ENCODE data around the gene DENND4B. TPM values are rescaled to one million over a fixed set of nuclear protein-coding genes. Genes with fewer than 3 reads are reported as not detected.

DENND4B gene
- total RNA-seq, 1 experiment from 2014 or later = 41.3 TPM

- Histone ChIP-seq H3K4me1 (replicated peaks; ENCODE audit: insufficient read depth) (peaks cover 29% of the 10 kb centered on the region), H3K4me2 (peak within 1 kb of the TSS; percentile 87), H2AFZ (peak within 1 kb of the TSS; percentile 84), H3K9me2 (ENCODE audit: insufficient read depth) (no peaks in the 10 kb centered on the region), H3K79me2 (ENCODE audit: low read depth) (peaks cover 75% of the 10 kb centered on the region), H3K4me3 (peak within 1 kb of the TSS; percentile 67), H3F3A (ENCODE audit: insufficient read depth, low read depth) (peaks cover 36% of the 10 kb centered on the region), H3K36me3 (ENCODE audit: low read depth) (peaks cover 4% of the 10 kb centered on the region; the same call in 1 of the 2 replicates), H3K27me3 (ENCODE audit: insufficient read depth, low read depth) (no peaks in the 10 kb centered on the region), H4K20me1 (ENCODE audit: insufficient read depth) (peaks cover 28% of the 10 kb centered on the region), H3K9me3 (ENCODE audit: insufficient read depth, low read depth) (no peaks in the 10 kb centered on the region), H3K27ac (peak within 1 kb of the TSS; percentile 28)
- ChIA-PET CTCF (interaction anchor here (1.7 kb wide), 1 partner anchor 11 kb away, joined by 4 read pairs; the partner anchor contains the start of gene DENND4B), POLR2A (ENCODE audit: unreplicated experiment) (interaction anchor here (0.6 to 0.8 kb wide), 4 partner anchors 19 to 1015 kb away, joined by 3 to 6 read pairs (median 4); partner anchors contain the start of gene JTB)
- peak; percentile 94 to 96 for DNase-seq
- intact Hi-C loops (cut with micrococcal nuclease; ENCODE audit: unreplicated experiment) = loop anchor here (1.0 kb wide), 1 partner anchor 35 kb away; no protein-coding TSS in a partner anchor
- no TSS peak for BruUV-seq (replicated peaks)
- TF ChIP-seq EZH2 (IDR thresholded peaks at IDR 0.05; ENCODE audit: low read depth) (no peak), CTCF (conservative IDR thresholded peaks at IDR 0.05) (no peak)
Observed at GRCh38 chr1:153958111-153958960, 11.8 kb upstream of the DENND4B start, which contains the start of gene CRTC2. Gene CRTC2, minus strand, starts transcription at chr1:153958612. Its CDS starts 115 bp downstream, at chr1:153958497.

GRCh38 chr1:153957744-153958110 lies 11.2 kb upstream of the DENND4B start:
- no peak for DNase-seq
- no TSS peak for BruUV-seq (replicated peaks)
- peaks cover 29% of the 10 kb centered on the region for H3K4me1 ChIP-seq (replicated peaks; ENCODE audit: insufficient read depth)
- peak overlapping the region; percentile 87 for H3K4me2 ChIP-seq
- no peaks in the 10 kb centered on the region for H3K9me2 ChIP-seq (ENCODE audit: insufficient read depth)
- intact Hi-C loops (cut with micrococcal nuclease; ENCODE audit: unreplicated experiment) = loop anchor here (1.0 kb wide), 1 partner anchor 34 kb away; no protein-coding TSS in a partner anchor
- H3F3A ChIP-seq (ENCODE audit: insufficient read depth, low read depth) = peaks cover 32% of the 10 kb centered on the region
- POLR2A ChIA-PET (ENCODE audit: unreplicated experiment) = interaction anchor here (0.7 kb wide), 1 partner anchor 314 kb away, joined by 3 read pairs; no protein-coding TSS in a partner anchor
- TF ChIP-seq CTCF (conservative IDR thresholded peaks at IDR 0.05) (no peak), EZH2 (IDR thresholded peaks at IDR 0.05; ENCODE audit: low read depth) (no peak)
- peaks cover 28% of the 10 kb centered on the region for H4K20me1 ChIP-seq (ENCODE audit: insufficient read depth)
- peak overlapping the region; percentile 67 for H3K4me3 ChIP-seq
- CTCF ChIA-PET = interaction anchor here (1.7 kb wide), 1 partner anchor 11 kb away, joined by 4 read pairs; the partner anchor contains the start of gene DENND4B
- H3K9me3 ChIP-seq (ENCODE audit: insufficient read depth, low read depth) = no peaks in the 10 kb centered on the region
- H2AFZ ChIP-seq = peak overlapping the region; percentile 84
- peaks cover 4% of the 10 kb centered on the region; the same call in 1 of the 2 replicates for H3K36me3 ChIP-seq (ENCODE audit: low read depth)
- peaks cover 71% of the 10 kb centered on the region for H3K79me2 ChIP-seq (ENCODE audit: low read depth)
- no peaks in the 10 kb centered on the region for H3K27me3 ChIP-seq (ENCODE audit: insufficient read depth, low read depth)
- peak overlapping the region; percentile 28; the same call in 1 of the 2 replicates for H3K27ac ChIP-seq

- POLR2A ChIA-PET (ENCODE audit: unreplicated experiment) = interaction anchor here (0.6 kb wide), 1 partner anchor 10 kb away, joined by 3 read pairs; the partner anchor contains the start of gene CREB3L4
- peaks cover 65% of the 10 kb centered on the region for H3K79me2 ChIP-seq (ENCODE audit: low read depth)
- H3K27ac ChIP-seq = peak overlapping the region; percentile 28; the same call in 1 of the 2 replicates
Observed at GRCh38 chr1:153956997-153957715, 10.6 kb upstream of the DENND4B start.

More at GRCh38 chr1:153956997-153957715, 10.6 kb upstream of the DENND4B start:
- CTCF ChIA-PET = interaction anchor here (1.7 kb wide), 1 partner anchor 10 kb away, joined by 4 read pairs; the partner anchor contains the start of gene DENND4B
- intact Hi-C loops (cut with micrococcal nuclease; ENCODE audit: unreplicated experiment) = no loop called here
- DNase-seq = no peak
- Histone ChIP-seq H2AFZ (peak overlapping the region; percentile 84), H3K36me3 (ENCODE audit: low read depth) (peaks cover 4% of the 10 kb centered on the region; the same call in 1 of the 2 replicates), H3K9me2 (ENCODE audit: insufficient read depth) (no peaks in the 10 kb centered on the region), H3K4me3 (peak overlapping the region; percentile 67), H3F3A (ENCODE audit: insufficient read depth, low read depth) (peaks cover 28% of the 10 kb centered on the region), H3K27me3 (ENCODE audit: insufficient read depth, low read depth) (no peaks in the 10 kb centered on the region), H3K4me1 (replicated peaks; ENCODE audit: insufficient read depth) (peaks cover 25% of the 10 kb centered on the region), H3K9me3 (ENCODE audit: insufficient read depth, low read depth) (no peaks in the 10 kb centered on the region), H3K4me2 (peak overlapping the region; percentile 87), H4K20me1 (ENCODE audit: insufficient read depth) (peaks cover 28% of the 10 kb centered on the region)
- TF ChIP-seq CTCF (conservative IDR thresholded peaks at IDR 0.05) (no peak), EZH2 (IDR thresholded peaks at IDR 0.05; ENCODE audit: low read depth) (no peak)
- no TSS peak for BruUV-seq (replicated peaks)
